Inflammatory macrophage (primary cell): Measurements from ENCODE around the gene DOCK10.
A peak's percentile ranks its signal among the peaks of the same experiment; 100 is the strongest.

Experiments used
- DNase-seq, 2 donors: peaks; one replicate each; pipeline ENCODE4 v3.0.0-alpha.2; 2020 to 2022

DOCK10 gene

GRCh38 chr2:225011585-225011984 is 30.7 kb downstream of the DOCK10 start:
- DNase-seq, result no peak

GRCh38 chr2:225010804-225011203 is 31.5 kb downstream of the DOCK10 start:
- DNase-seq, result no peak

- DNase-seq, result no peak
Observed at GRCh38 chr2:225009768-225010167, 32.5 kb downstream of the DOCK10 start.

GRCh38 chr2:225008935-225009334 is 33.3 kb downstream of the DOCK10 start:
- no peak for DNase-seq

- DNase-seq, result peak; percentile 20 to 69
Observed at GRCh38 chr2:225008179-225008856, 34.0 kb downstream of the DOCK10 start.

- DNase-seq, result no peak
Observed at GRCh38 chr2:225006730-225007129, 35.5 kb downstream of the DOCK10 start.

GRCh38 chr2:225004597-225004996 is 37.7 kb downstream of the DOCK10 start:
- DNase-seq, result no peak

GRCh38 chr2:225002656-225003045 is 39.6 kb downstream of the DOCK10 start:
- DNase-seq, result no peak

- peak; percentile 70 to 76 for DNase-seq
Observed at GRCh38 chr2:225002039-225002655, 40.1 kb downstream of the DOCK10 start.

GRCh38 chr2:224999754-225000153 is 42.5 kb downstream of the DOCK10 start:
- peak; percentile 55 to 59 for DNase-seq

GRCh38 chr2:224999321-224999720 is 42.9 kb downstream of the DOCK10 start:
- DNase-seq, result no peak

GRCh38 chr2:224997802-224998201 is 44.5 kb downstream of the DOCK10 start:
- DNase-seq, result no peak

GRCh38 chr2:224995419-224995818 is 46.8 kb downstream of the DOCK10 start:
- DNase-seq, result no peak

- DNase-seq, result peak; percentile 24 to 48
Observed at GRCh38 chr2:224994242-224994823, 47.9 kb downstream of the DOCK10 start.

GRCh38 chr2:224990710-224991109 is 51.6 kb downstream of the DOCK10 start:
- DNase-seq, result peak in 1 of 2 donors; percentile 24

- no peak for DNase-seq
Observed at GRCh38 chr2:224987733-224988132, 54.5 kb downstream of the DOCK10 start.

GRCh38 chr2:224986477-224986876 is 55.8 kb downstream of the DOCK10 start:
- no peak for DNase-seq

GRCh38 chr2:224984637-224985036 is 57.6 kb downstream of the DOCK10 start:
- no peak for DNase-seq

GRCh38 chr2:224983712-224984554 is 58.3 kb downstream of the DOCK10 start:
- DNase-seq, result no peak

- DNase-seq, result peak; percentile 20 to 22
Observed at GRCh38 chr2:224982910-224983711, 59.2 kb downstream of the DOCK10 start.

GRCh38 chr2:224982226-224982625 is 60.0 kb downstream of the DOCK10 start:
- DNase-seq, result no peak
